ENCODE measurements around the gene FADS1.

The FADS1 gene

DNA sequence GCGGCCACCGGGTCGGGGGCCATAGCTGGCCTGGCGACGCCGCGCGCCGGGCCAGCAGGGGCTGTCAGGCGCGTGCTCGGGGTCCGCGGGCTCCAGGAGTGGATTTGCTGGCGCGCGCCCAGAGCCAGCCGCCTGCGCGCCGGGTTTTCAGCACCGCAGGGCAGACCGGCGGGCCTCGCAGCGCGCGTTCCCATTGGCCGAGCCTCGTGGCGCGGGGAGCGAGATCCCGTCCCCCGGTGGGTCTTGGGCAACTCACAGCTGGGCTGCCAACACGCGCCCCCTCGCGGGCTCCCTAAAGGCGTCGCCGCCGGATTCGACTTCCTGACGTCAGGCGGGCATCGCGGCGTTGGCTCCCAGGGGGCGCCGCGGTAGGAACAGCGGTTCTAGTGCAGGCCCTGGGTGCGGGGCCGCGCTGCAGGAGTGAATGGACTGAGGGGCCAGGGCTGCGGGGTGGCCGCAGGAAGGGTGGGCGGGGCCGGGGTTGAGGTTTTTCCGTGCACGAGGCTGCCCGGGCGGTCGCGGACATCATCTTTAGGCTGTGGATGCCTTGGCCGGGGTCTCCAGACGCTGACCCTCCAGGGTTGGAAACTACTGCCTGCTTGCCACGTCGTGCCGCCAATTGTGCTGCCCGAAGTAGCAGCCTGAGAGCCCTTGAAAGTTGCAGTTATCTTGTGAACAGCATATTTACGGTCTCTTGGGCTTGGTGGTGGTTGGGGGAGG, at the start of gene FADS1:
FADS1 (minus strand) TSS at position 268 of the 720 bp plus-strand sequence; CDS start at position 194, 74 bp downstream.
- in situ Hi-C loops (cut with MboI; ENCODE audit: low sequenced_read_pairs): no loop called here

- in situ Hi-C loops (cut with MboI; ENCODE audit: low sequenced_read_pairs): no loop called here
These were observed 49.6 kb upstream of the FADS1 start for GRCh38 chr11:61866231-61866957.

GRCh38 chr11:61864814-61865775, 48.3 kb upstream of the FADS1 start:
- in situ Hi-C loops (cut with MboI; ENCODE audit: low sequenced_read_pairs): no loop called here

- in situ Hi-C loops (cut with MboI; ENCODE audit: low sequenced_read_pairs): no loop called here
These were observed 46.8 kb upstream of the FADS1 start for GRCh38 chr11:61863548-61864081.

GRCh38 chr11:61862714-61863547, 46.1 kb upstream of the FADS1 start:
- in situ Hi-C loops (cut with MboI; ENCODE audit: low sequenced_read_pairs): no loop called here

DNA sequence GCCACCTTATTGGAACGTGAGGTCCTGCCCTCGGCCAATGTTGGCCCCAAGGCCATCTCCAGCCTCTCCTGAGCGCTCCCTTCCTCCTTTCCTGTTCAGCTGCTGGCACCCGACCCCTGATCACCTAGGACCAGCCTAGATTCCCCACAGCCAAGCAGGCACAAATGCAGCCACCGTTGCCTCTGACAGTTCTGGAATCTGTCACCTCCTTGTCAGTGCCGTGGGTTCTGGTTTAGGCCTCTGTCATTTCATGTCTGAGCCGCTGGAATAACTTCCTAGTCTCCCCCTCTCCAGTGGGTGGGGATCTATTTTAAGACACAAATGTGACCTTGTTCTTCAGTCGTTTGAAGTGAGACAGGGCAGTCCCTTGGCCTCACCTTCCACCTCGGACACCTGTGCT, 44.8 kb upstream of the FADS1 start:
- in situ Hi-C loops (cut with MboI; ENCODE audit: low sequenced_read_pairs): no loop called here

DNA sequence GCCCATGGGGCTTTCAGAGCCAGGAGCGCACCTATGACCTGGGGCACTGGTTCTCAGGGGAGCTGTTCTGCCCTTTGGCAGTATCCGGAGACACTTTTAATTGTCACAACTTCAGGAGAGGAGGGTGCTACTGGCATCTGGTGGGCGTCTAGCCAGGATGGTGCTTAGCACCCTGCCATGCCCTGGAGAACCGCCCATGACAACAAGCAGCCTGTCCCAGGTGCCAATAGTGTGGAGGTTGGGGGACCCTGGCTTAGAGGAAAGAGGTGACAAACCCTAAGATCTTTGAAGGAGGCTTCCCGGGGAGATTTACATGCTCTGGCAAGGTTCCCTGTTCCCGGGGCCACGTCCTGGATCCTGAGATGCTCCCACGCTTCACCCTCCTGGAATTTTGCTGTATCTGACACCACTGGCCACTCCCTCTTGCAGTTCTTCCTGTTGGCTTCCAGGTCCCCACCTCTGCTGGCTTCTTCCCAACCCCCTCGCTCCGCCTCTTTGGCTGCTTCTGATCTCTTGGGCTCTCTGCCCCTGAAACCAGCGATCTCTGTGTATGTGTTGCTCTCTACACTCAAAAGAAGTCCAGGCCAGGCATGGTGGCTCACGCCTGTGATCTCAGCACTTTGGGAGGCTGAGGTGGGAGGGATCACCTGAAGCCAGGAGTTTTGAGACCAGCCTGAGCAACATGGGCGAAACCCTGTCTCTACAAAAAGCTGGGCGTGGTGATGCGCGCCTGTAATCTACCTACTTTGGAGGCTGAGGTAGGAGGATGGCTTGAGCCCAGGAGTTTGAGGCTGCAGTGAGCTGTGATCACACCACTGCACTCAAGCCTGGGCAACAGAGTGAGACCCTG, 43.5 kb upstream of the FADS1 start:
- in situ Hi-C loops (cut with MboI; ENCODE audit: low sequenced_read_pairs): no loop called here

- in situ Hi-C loops (cut with MboI; ENCODE audit: low sequenced_read_pairs): no loop called here
These were observed 39.3 kb upstream of the FADS1 start for GRCh38 chr11:61855939-61856680.

DNA sequence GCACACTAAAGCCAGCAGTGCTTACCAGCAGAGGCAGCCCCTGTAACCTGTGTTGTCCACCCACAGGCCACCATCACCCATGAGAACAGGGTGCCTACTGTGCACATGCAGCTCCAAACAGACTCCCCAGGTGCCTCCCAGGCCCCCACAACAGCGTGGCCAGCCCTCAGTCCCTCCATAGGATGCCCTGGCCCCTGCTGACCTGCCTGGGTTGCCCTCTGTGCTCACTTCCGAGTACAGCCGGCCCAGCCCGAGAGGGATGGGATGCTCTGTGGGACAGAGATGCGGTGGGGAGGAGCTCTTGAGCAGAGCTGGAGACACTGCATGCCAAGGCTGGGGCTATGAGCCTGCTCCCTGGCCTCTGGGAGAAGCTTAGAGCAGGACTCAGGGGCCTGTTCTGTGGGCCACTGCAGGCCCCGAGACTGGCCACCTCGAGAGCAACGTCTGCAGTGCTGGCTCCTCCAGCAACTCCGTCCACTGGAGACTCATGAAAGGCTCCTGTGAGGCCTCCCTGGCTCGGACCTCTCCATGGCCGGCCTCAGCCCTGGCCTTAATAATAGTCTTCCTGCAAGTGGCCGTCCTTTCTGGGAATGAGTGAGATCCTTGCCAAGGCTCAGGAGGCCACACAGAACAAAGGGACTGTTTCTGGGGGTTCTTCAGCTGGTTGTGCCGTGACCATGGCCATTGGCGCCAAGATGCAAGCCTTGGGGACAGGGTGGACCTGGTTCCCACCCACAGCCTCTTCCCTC, 38.3 kb upstream of the FADS1 start:
- in situ Hi-C loops (cut with MboI; ENCODE audit: low sequenced_read_pairs): no loop called here

DNA sequence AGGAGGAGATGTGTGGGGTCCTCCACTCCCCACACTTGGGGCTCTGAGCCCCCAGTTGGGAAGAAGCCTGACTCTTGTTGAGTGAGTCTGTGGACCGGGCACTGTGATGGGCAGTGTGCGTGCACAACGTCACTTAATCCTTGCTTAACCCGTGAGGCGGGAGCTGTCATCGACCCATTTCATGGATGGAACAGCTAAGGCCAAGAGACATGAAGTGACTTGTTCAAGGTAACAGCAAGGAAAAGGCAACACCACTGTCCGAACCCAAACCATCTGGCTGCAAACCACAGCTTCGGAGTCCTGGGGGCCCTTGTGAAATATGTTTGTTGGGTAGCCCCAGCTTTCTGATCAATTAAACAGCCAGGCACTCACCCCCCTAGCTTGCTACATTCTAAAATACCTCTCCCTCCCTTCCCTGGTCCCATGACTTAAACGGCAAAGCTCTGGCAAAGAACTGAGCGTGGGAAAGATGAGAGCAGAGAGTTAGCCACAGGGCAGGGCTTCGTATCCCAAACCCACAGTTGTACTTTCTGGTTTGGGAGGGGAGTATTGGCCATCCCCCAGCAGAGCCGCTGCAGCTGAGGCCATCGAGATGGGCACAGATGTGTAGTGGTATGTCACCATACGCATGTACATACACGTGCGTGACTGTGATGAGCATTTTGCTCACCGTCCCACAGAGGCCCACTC, 37.5 kb upstream of the FADS1 start:
- in situ Hi-C loops (cut with MboI; ENCODE audit: low sequenced_read_pairs): no loop called here

DNA sequence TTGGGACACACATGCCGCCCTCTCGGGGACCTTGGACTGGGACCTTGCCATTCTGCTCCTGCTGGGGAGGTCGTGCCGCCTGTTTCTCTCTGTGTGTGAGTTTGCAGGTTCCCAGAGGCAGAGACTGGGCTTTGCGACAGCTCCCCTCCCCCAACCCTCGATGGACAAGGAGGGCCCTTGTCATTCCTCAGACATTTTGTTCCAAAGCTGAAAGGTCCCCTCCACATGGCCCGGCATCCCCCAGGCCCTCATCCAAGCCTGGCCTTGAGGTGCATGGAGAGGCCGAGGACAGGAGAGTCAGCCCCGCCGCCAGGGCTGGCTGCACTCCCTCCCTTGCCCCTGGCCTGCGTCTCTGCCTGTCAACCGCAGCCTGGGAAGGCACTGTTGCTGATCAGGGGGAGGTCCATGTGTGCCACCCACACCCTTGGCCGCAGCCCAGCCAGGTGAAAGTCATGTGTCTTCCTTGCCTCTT, 36.9 kb upstream of the FADS1 start:
- in situ Hi-C loops (cut with MboI; ENCODE audit: low sequenced_read_pairs): no loop called here

GRCh38 chr11:61851900-61852295, 35.1 kb upstream of the FADS1 start:
- in situ Hi-C loops (cut with MboI; ENCODE audit: low sequenced_read_pairs): no loop called here

GRCh38 chr11:61851113-61851899, 34.5 kb upstream of the FADS1 start:
- in situ Hi-C loops (cut with MboI; ENCODE audit: low sequenced_read_pairs): no loop called here

DNA sequence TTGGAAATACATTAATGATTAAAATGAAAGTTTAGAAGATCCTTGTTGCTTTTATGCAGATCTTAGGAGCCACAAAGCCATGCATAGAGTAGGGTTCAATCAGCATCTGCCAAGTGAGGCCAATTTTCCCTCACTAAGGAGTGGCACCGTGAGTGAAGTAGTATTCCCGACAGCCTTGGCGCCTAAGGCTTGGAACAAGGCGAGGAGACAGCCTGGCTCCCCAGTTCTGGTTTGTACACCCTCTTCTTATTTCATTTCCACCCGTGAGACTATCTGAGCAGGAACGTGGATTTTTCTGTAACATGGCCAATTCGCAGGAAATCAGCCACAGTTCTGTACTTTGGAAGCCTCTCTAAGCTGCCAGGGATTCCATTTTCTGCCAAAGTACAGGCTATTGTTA, 33.9 kb upstream of the FADS1 start:
- in situ Hi-C loops (cut with MboI; ENCODE audit: low sequenced_read_pairs): no loop called here

GRCh38 chr11:61848631-61849030, 31.8 kb upstream of the FADS1 start:
- in situ Hi-C loops (cut with MboI; ENCODE audit: low sequenced_read_pairs): no loop called here

- in situ Hi-C loops (cut with MboI; ENCODE audit: low sequenced_read_pairs): no loop called here
These were observed 31.2 kb upstream of the FADS1 start for GRCh38 chr11:61847914-61848581.
